ENCODE results near the gene NF2.

NF2 gene

GRCh38 chr22:29668673-29669072, 65.2 kb downstream of the NF2 start:
- DNase-seq = no peak
- ATAC-seq = no peak

GRCh38 chr22:29670626-29671025, 67.2 kb downstream of the NF2 start:
- ATAC-seq (no peak), DNase-seq (no peak)

- ATAC-seq (no peak), DNase-seq (no peak)
These were observed 70.1 kb downstream of the NF2 start for GRCh38 chr22:29673361-29674066.

GRCh38 chr22:29674121-29674520, 70.7 kb downstream of the NF2 start:
- no peak for ATAC-seq
- no peak for DNase-seq

GRCh38 chr22:29679316-29679715, 75.9 kb downstream of the NF2 start:
- ATAC-seq (no peak), DNase-seq (no peak)

- DNase-seq = no peak
- no peak for ATAC-seq
These were observed 80.1 kb downstream of the NF2 start for GRCh38 chr22:29683536-29683935.

GRCh38 chr22:29684244-29684643, 80.8 kb downstream of the NF2 start:
- DNase-seq = no peak

GRCh38 chr22:29689206-29689879, 85.9 kb downstream of the NF2 start:
- DNase-seq (no peak), ATAC-seq (no peak)

More at GRCh38 chr22:29684244-29684643, 80.8 kb downstream of the NF2 start:
- ATAC-seq = no peak

- no peak for ATAC-seq
These were observed 86.4 kb downstream of the NF2 start for GRCh38 chr22:29689880-29690213.

GRCh38 chr22:29690476-29690875, 87.0 kb downstream of the NF2 start:
- DNase-seq = no peak
- no peak for ATAC-seq

More at GRCh38 chr22:29689880-29690213, 86.4 kb downstream of the NF2 start:
- peak; percentile 50 for DNase-seq

GRCh38 chr22:29691636-29692326, 88.3 kb downstream of the NF2 start:
- DNase-seq = no peak
- ATAC-seq = no peak

GRCh38 chr22:29692327-29692640, 88.9 kb downstream of the NF2 start:
- ATAC-seq (no peak), DNase-seq (no peak)

GRCh38 chr22:29693161-29693560, 89.7 kb downstream of the NF2 start:
- ATAC-seq (no peak), DNase-seq (no peak)

- DNase-seq (no peak), ATAC-seq (no peak)
These were observed 90.2 kb downstream of the NF2 start for GRCh38 chr22:29693671-29694070.

- DNase-seq (no peak), ATAC-seq (no peak)
These were observed 91.9 kb downstream of the NF2 start for GRCh38 chr22:29695129-29695926.

- DNase-seq = no peak
- ATAC-seq = no peak
These were observed 94.6 kb downstream of the NF2 start for GRCh38 chr22:29697853-29698598.

- no peak for ATAC-seq
- DNase-seq = no peak
These were observed 96.9 kb downstream of the NF2 start for GRCh38 chr22:29700206-29700899.

- DNase-seq (no peak), ATAC-seq (no peak)
These were observed 97.4 kb downstream of the NF2 start for GRCh38 chr22:29700900-29701154.

- DNase-seq = no peak
- peak; percentile 57 for ATAC-seq
These were observed 97.9 kb downstream of the NF2 start for GRCh38 chr22:29701155-29701999.

GRCh38 chr22:29702000-29702930, 98.8 kb downstream of the NF2 start:
- ATAC-seq = no peak
- DNase-seq = no peak

Data from stimulated activated naive CD8-positive, alpha-beta T cell treated with anti-CD3 and anti-CD28 coated beads, Interleukin-15, Interleukin-2, amounts not matched to agents 100 U/mL and 50 U/mL, for 24 hours (primary cell).